Testis (tissue), 2 donors: ENCODE results near the gene TRABD2B.

Experiments
- CTCF ChIP-seq, 3 experiments: fragments of 450-650 bp in 2 of 3; fragments of 200-600 bp in 1 of 3; sonication (generic) in 1 of 3; IDR thresholded peaks; one replicate each; pipeline ENCODE4 v1.5.1; 2016 to 2019; ENCODE audit warnings: antibody characterized with exemption in 3 of 3, mild to moderate bottlenecking in 2 of 3, moderate library complexity in 1 of 3
- POLR2A ChIP-seq: fragments of 450-650 bp; IDR thresholded peaks from one replicate; pipeline ENCODE4 v1.6.1; 2017; ENCODE audit warnings: antibody characterized with exemption, mild to moderate bottlenecking, moderate library complexity

- TF ChIP-seq CTCF (IDR thresholded peaks at IDR 0.05) (no peak), POLR2A (no peak)
These were observed 20.5 kb upstream of the TRABD2B start for GRCh38 chr1:48017716-48018115.
